ENCODE results near the gene PM20D1. TPM values are rescaled to one million over a fixed set of nuclear protein-coding genes. Genes with fewer than 3 reads are reported as not detected.

The PM20D1 gene, protein sequence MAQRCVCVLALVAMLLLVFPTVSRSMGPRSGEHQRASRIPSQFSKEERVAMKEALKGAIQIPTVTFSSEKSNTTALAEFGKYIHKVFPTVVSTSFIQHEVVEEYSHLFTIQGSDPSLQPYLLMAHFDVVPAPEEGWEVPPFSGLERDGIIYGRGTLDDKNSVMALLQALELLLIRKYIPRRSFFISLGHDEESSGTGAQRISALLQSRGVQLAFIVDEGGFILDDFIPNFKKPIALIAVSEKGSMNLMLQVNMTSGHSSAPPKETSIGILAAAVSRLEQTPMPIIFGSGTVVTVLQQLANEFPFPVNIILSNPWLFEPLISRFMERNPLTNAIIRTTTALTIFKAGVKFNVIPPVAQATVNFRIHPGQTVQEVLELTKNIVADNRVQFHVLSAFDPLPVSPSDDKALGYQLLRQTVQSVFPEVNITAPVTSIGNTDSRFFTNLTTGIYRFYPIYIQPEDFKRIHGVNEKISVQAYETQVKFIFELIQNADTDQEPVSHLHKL
- not detected in 2 replicates for total RNA-seq

DNA sequence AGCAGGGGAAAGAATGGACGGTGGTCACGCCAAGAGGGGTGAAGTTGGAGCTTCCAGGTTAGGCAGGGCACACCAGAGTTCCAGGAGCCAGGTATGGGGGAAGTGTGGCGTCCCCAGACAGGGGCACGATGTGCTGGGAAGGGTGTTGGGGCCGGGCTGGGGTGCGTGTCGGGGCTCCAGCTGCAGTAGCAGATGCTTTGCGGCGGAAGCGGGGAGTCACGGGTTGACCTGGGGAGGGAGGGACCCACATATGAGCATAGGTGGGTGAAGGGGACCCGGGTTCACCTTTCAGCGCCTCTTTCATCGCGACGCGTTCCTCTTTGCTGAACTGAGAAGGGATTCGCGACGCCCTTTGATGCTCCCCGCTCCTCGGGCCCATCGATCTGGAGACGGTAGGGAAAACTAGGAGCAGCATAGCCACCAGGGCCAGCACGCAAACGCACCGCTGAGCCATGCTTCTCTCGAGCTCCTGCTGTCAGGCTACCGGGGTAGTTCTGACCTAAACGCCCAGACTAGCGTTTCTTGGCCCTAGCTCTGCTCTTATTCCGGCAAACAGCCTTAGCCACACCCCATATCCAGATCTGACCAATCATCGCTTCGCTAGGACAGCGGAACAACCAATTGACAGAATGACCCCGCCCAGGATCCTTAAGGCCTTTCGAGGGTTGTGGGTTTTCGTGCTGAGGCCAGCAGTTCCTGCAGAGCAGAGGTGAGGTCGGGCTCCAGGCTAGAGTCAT is at the start of gene PM20D1:
PM20D1 (minus strand) TSS at position 514 of the 737 bp plus-strand sequence; CDS start at position 454, 60 bp downstream.

DNA sequence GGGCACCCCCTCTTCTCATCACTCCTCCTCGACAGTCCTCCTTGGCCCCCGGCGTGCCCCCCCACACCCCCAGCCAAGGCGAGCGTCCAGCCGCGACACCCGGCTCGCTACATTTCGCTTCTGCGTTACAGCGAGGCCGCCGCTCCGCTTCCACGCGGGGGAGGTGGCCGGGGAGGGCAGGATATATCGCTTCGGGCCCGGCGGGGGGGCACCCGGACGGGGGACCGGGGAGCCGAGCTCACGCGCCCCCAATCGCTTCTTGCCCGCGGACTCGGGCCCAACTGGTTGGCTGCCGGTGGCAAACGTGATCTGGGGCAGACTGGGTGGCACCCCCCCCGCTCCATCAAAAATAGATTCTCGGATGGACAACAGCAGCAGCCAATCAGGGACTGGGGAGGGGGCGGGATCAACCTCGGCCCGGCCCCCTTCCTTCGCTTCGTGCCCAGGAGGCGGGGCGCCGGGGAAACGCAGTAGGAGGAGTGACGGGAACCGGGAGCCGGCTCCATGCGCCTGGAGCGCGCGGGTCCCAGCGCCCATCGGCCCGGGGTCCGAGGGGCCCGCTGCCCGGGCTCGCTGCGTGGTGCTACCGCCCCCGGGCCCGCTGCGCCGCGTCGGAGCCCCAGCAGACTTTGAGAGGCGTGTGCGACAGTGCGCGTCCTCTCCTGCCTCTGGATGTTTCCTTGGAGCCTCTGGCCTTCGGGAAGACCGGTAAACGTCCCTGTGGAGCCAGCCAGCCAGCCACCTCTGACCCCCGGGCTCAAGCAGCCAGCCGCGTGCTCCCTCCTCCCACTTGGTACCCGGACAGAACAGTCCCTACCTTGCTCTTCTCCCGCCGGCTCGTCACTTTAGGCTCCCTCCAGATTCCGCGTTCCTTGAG is 36.8 kb downstream of the PM20D1 start, which contains the start of gene SLC41A1:
SLC41A1 (minus strand) TSS at position 321 of the 877 bp plus-strand sequence. CDS start 2,757 bp downstream, outside the sequence.

Other genes with a start within 250 kb of the PM20D1 start
- 7.5 and 14.7 TPM in 2 replicates for gene ELK4, start 218.1 kb downstream of the PM20D1 start, total RNA-seq
- gene SLC45A3, start 169.6 kb downstream of the PM20D1 start, total RNA-seq = 1.7 and 3.4 TPM in 2 replicates
- gene NUCKS1, start 100.0 kb downstream of the PM20D1 start, total RNA-seq = 59.8 and 89.5 TPM in 2 replicates
- gene RAB29, start 74.7 kb downstream of the PM20D1 start, total RNA-seq = 22.9 and 25.8 TPM in 2 replicates
- 7.2 and 11.3 TPM in 2 replicates for gene SLC41A1, start 36.9 kb downstream of the PM20D1 start, total RNA-seq
- gene SLC26A9, start 93.3 kb upstream of the PM20D1 start, total RNA-seq = under 0.01 TPM in 1 of 2 replicates, not detected in the other
- gene RAB7B, start 153.3 kb upstream of the PM20D1 start, total RNA-seq = 4.6 and 7.2 TPM in 2 replicates
- 1.9 TPM in 1 of 2 replicates, not detected in the other for gene CTSE, start 173.8 kb upstream of the PM20D1 start, total RNA-seq
- gene RHEX, start 203.0 kb upstream of the PM20D1 start, total RNA-seq = 2.2 TPM in 1 of 2 replicates, not detected in the other

All from tracheal epithelial cell (primary cell).